PC-9 (cell line): ENCODE measurements around the gene ACOXL. TPM values are rescaled to one million over a fixed set of nuclear protein-coding genes. Genes with fewer than 3 reads are reported as not detected.

ENCODE experiments used
- BruUV-seq: library from RNA; stranded (reverse); fragments of 400-500 nt; replicated peaks from 2 replicates; lab custom pipeline; 2021; lab: Mats Ljungman, UMichigan
- CTCF ChIA-PET: fragments of 300-600 bp; sonication (Branson Sonifier 250); formaldehyde crosslinking; loops from one replicate; lab custom pipeline; 2022; ENCODE audit warnings: antibody characterized with exemption; lab: Charles Lee
- POLR2A ChIA-PET: fragments of 300-600 bp; sonication (Branson Sonifier 250); formaldehyde crosslinking; loops from one replicate; lab custom pipeline; 2022; ENCODE audit warnings: antibody characterized with exemption; ENCODE audit not compliant: unreplicated experiment; lab: Charles Lee
- DNase-seq, 2 experiments: peaks; one replicate each; pipeline versions ENCODE4 v3.0.0 to v3.0.0-alpha.2; 2015 to 2022; ENCODE audit warnings: mixed read lengths in 1 of 2
- H2AFZ ChIP-seq: fragments of 200-600 bp; sonication (generic); 2 replicates; pipeline ENCODE4 v1.8.1; 2017; ENCODE audit warnings: antibody characterized with exemption
- H3F3A ChIP-seq: fragments of 200-600 bp; sonication (generic); 2 replicates; pipeline ENCODE4 v1.8.1; 2017; ENCODE audit warnings: antibody characterized with exemption, mild to moderate bottlenecking, low read depth; ENCODE audit not compliant: insufficient read depth
- H3K27ac ChIP-seq: fragments of 200-600 bp; sonication (generic); 2 replicates; pipeline ENCODE4 v1.6.1; 2016; ENCODE audit warnings: mixed run types
- H3K27me3 ChIP-seq: fragments of 200-600 bp; sonication (generic); 2 replicates; pipeline ENCODE4 v1.6.1; 2016; ENCODE audit warnings: low read depth, mixed run types; ENCODE audit not compliant: insufficient read depth
- H3K36me3 ChIP-seq: fragments of 200-600 bp; sonication (generic); 2 replicates; pipeline ENCODE4 v1.6.1; 2016; ENCODE audit warnings: low read depth, mixed run types
- H3K4me1 ChIP-seq: fragments of 200-600 bp; sonication (generic); replicated peaks from 2 replicates; pipeline ENCODE4 v1.6.1; 2016; ENCODE audit warnings: mixed run types; ENCODE audit not compliant: insufficient read depth
- H3K4me2 ChIP-seq: fragments of 200-600 bp; sonication (generic); 2 replicates; pipeline ENCODE4 v1.6.1; 2017; ENCODE audit warnings: mixed run types
- H3K4me3 ChIP-seq: fragments of 200-600 bp; sonication (generic); 2 replicates; pipeline ENCODE4 v1.6.1; 2016; ENCODE audit warnings: mixed run types
- H3K79me2 ChIP-seq: fragments of 200-600 bp; sonication (generic); 2 replicates; pipeline ENCODE4 v1.6.1; 2017; ENCODE audit warnings: low read depth, mixed run types
- H3K9me2 ChIP-seq: fragments of 200-600 bp; sonication (generic); 2 replicates; pipeline ENCODE4 v1.8.1; 2017; ENCODE audit warnings: mild to moderate bottlenecking; ENCODE audit not compliant: insufficient read depth
- H3K9me3 ChIP-seq: fragments of 200-600 bp; sonication (generic); 2 replicates; pipeline ENCODE4 v1.8.1; 2016; ENCODE audit warnings: low read depth; ENCODE audit not compliant: insufficient read depth
- H4K20me1 ChIP-seq: fragments of 200-600 bp; sonication (generic); 2 replicates; pipeline ENCODE4 v1.8.1; 2017; ENCODE audit not compliant: insufficient read depth
- CTCF ChIP-seq: fragments of 200-600 bp; sonication (generic); conservative IDR thresholded peaks from 2 replicates; pipeline ENCODE4 v1.6.1; 2017; ENCODE audit warnings: mixed run types, antibody characterized with exemption, mild to moderate bottlenecking, moderate library complexity
- EZH2 ChIP-seq: fragments of 200-600 bp; sonication (generic); IDR thresholded peaks from 2 replicates; pipeline ENCODE4 v1.8.0; 2017; ENCODE audit warnings: antibody characterized with exemption, low read depth
- intact Hi-C: fragments of 100-400 bp; cut with micrococcal nuclease; formaldehyde crosslinking; loops from one replicate; pipeline ENCODE4 v1.10.0; 2022; ENCODE audit not compliant: unreplicated experiment
- total RNA-seq: library from RNA; stranded (reverse); gene quantifications from 2 replicates; pipeline ENCODE4 v1.2.3, GENCODE V29; 2021

Gene ACOXL
- total RNA-seq, 1 experiment from 2014 or later: 10.7 TPM

- no peak overlapping the region for H3K27ac ChIP-seq
- no peaks in the 10 kb centered on the region for H3K27me3 ChIP-seq
- no peak overlapping the region for H3K4me2 ChIP-seq
- no peaks in the 10 kb centered on the region for H3K4me1 ChIP-seq
- no peak overlapping the region for H3K4me3 ChIP-seq
- TF ChIP-seq CTCF (no peak), EZH2 (no peak)
- intact Hi-C loops: no loop called here
- H3K9me3 ChIP-seq: no peaks in the 10 kb centered on the region
- no peaks in the 10 kb centered on the region for H3K36me3 ChIP-seq
- H3K79me2 ChIP-seq: no peaks in the 10 kb centered on the region
- no peaks in the 10 kb centered on the region for H3F3A ChIP-seq
- no TSS peak for BruUV-seq
- CTCF ChIA-PET: no interaction called here
- no peak overlapping the region for H2AFZ ChIP-seq
- DNase-seq: no peak
- H4K20me1 ChIP-seq: no peaks in the 10 kb centered on the region
- POLR2A ChIA-PET: no interaction called here
- H3K9me2 ChIP-seq: no peaks in the 10 kb centered on the region
Observed at GRCh38 chr2:110905217-110905616, 172.8 kb downstream of the ACOXL start.

GRCh38 chr2:110906613-110907298 is 174.4 kb downstream of the ACOXL start:
- Histone ChIP-seq H3F3A (no peaks in the 10 kb centered on the region), H4K20me1 (no peaks in the 10 kb centered on the region), H3K4me2 (no peak overlapping the region), H3K4me1 (no peaks in the 10 kb centered on the region), H2AFZ (no peak overlapping the region), H3K36me3 (no peaks in the 10 kb centered on the region), H3K4me3 (no peak overlapping the region), H3K79me2 (no peaks in the 10 kb centered on the region), H3K9me2 (no peaks in the 10 kb centered on the region), H3K9me3 (peaks cover 7% of the 10 kb centered on the region; the same call in 1 of the 2 replicates), H3K27me3 (no peaks in the 10 kb centered on the region), H3K27ac (no peak overlapping the region)
- intact Hi-C loops: no loop called here
- no peak for DNase-seq
- CTCF ChIA-PET: no interaction called here
- no TSS peak for BruUV-seq
- POLR2A ChIA-PET: no interaction called here
- TF ChIP-seq CTCF (no peak), EZH2 (no peak)

GRCh38 chr2:110909501-110909900 is 177.1 kb downstream of the ACOXL start:
- no peak overlapping the region for H3K4me3 ChIP-seq
- H3K4me2 ChIP-seq: no peak overlapping the region
- H3K36me3 ChIP-seq: no peaks in the 10 kb centered on the region
- H3K4me1 ChIP-seq: no peaks in the 10 kb centered on the region
- ChIA-PET POLR2A (no interaction called here), CTCF (no interaction called here)
- no peaks in the 10 kb centered on the region for H3K79me2 ChIP-seq
- no peaks in the 10 kb centered on the region for H3K27me3 ChIP-seq
- TF ChIP-seq EZH2 (no peak), CTCF (no peak)
- peaks cover 7% of the 10 kb centered on the region; the same call in 1 of the 2 replicates for H3K9me3 ChIP-seq
- intact Hi-C loops: no loop called here
- DNase-seq: no peak
- no peaks in the 10 kb centered on the region for H4K20me1 ChIP-seq
- H3K27ac ChIP-seq: no peak overlapping the region
- H3K9me2 ChIP-seq: no peaks in the 10 kb centered on the region
- no peak overlapping the region for H2AFZ ChIP-seq
- BruUV-seq: no TSS peak
- no peaks in the 10 kb centered on the region for H3F3A ChIP-seq
